Spleen (tissue), 7 donors: ENCODE data around the gene B3GNT9.
A peak's percentile ranks its signal among the peaks of the same experiment; 100 is the strongest.

Experiments used
- POLR2AphosphoS5 ChIP-seq, 3 donors: sonication (generic); formaldehyde crosslinking; IDR thresholded peaks; one replicate each; pipeline ENCODE4 v1.5.1; 2017; ENCODE audit warnings: antibody characterized with exemption in 3 of 3
- TF ChIP-seq, protein P1 (sequence below), 11 experiments: fragments of 200-600 bp in 7 of 11; fragments of 450-650 bp in 4 of 11; sonication (generic) in 4 of 11; IDR thresholded peaks in 8 of 11; conservative IDR thresholded peaks in 3 of 11; 1 replicate in 7 of 11; 2 replicates in 4 of 11; pipeline versions ENCODE4 v1.4.0 to v1.8.0; 2016 to 2021; ENCODE audit warnings: antibody characterized with exemption in 11 of 11, inconsistent platforms in 4 of 11, mild to moderate bottlenecking in 1 of 11
- donor health status: DM: no; HTN: no; CAD: no; lungs with moderate emphysema.
- donor health status: DM: no; HTN: no; CAD: no.
- donor health status: DM: no; HTN: no; CAD: no.

- TF ChIP-seq, protein P1, sequence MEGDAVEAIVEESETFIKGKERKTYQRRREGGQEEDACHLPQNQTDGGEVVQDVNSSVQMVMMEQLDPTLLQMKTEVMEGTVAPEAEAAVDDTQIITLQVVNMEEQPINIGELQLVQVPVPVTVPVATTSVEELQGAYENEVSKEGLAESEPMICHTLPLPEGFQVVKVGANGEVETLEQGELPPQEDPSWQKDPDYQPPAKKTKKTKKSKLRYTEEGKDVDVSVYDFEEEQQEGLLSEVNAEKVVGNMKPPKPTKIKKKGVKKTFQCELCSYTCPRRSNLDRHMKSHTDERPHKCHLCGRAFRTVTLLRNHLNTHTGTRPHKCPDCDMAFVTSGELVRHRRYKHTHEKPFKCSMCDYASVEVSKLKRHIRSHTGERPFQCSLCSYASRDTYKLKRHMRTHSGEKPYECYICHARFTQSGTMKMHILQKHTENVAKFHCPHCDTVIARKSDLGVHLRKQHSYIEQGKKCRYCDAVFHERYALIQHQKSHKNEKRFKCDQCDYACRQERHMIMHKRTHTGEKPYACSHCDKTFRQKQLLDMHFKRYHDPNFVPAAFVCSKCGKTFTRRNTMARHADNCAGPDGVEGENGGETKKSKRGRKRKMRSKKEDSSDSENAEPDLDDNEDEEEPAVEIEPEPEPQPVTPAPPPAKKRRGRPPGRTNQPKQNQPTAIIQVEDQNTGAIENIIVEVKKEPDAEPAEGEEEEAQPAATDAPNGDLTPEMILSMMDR (IDR thresholded peaks at IDR 0.05 in 8 of 11, conservative IDR thresholded peaks at IDR 0.05 in 3 of 11) = no peak
- peak in 2 of 3 donors; percentile 54 to 67 for TF ChIP-seq POLR2AphosphoS5 (IDR thresholded peaks at IDR 0.05)
These were observed 8.1 kb upstream of the B3GNT9 start for GRCh38 chr16:67158637-67159600.
